Hindlimb muscle (tissue), 1 donor: Measurements from ENCODE around the gene PLEK. TPM values are rescaled to one million over a fixed set of nuclear protein-coding genes. Genes with fewer than 3 reads are reported as not detected.

Experiments used
- polyA plus RNA-seq: library from polyadenylated mRNA; unstranded; fragments of 120-200 nt; gene quantifications from one replicate; pipeline ENCODE4 v1.2.1, GENCODE V29; 2013; ENCODE audit not compliant: insufficient read length

PLEK gene
- polyA plus RNA-seq, 1 donor: 6.0 TPM

Other genes starting within 250 kb of the PLEK start
- gene PNO1, start 207.4 kb upstream of the PLEK start, polyA plus RNA-seq: 15.5 TPM
- 47.3 TPM for gene PPP3R1, start 112.8 kb upstream of the PLEK start, polyA plus RNA-seq
- 22.4 TPM for gene CNRIP1, start 45.3 kb upstream of the PLEK start, polyA plus RNA-seq
- 1.8 TPM for gene FBXO48, start 102.0 kb downstream of the PLEK start, polyA plus RNA-seq
- gene APLF, start 102.3 kb downstream of the PLEK start, polyA plus RNA-seq: 2.1 TPM